NK-92 (cell line): ENCODE results near the gene MOGAT2.

Experiments used
- DNase-seq: peaks from one replicate; lab custom pipeline; 2025; ENCODE audit not compliant: unreplicated experiment; lab: John Stamatoyannopoulos, UW

MOGAT2 gene

DNA sequence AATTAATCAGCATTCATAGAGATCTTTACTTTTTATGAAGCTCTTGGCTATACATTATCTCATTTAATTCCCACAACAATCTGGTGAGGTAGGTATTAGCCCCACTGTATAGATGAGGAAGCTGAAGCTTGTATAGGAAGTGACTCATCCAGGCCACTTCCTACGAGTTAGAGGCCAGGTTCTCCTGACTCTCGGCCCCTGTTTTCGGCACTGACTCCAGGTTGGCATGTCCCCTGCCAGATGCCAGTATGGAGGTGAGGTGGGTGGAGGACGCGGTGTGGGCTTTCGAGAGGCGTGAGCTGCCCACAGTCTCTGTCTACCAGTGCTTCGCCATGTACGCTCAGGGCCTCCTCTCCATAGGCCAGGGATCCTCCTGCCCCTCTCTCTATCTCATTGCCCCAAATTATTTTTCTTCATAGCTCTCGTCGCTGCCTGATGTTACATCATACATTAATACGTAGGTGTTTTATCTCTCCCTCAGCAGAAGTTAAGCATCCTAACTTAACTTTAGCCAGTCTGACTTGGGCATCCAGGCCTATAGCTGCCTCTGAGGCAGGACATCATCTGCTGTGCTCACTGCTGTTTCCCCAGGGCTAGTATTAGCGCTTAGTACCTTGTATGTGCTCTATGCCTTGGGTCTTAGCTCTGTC, 59.9 kb downstream of the MOGAT2 start:
- DNase-seq = no peak

DNA sequence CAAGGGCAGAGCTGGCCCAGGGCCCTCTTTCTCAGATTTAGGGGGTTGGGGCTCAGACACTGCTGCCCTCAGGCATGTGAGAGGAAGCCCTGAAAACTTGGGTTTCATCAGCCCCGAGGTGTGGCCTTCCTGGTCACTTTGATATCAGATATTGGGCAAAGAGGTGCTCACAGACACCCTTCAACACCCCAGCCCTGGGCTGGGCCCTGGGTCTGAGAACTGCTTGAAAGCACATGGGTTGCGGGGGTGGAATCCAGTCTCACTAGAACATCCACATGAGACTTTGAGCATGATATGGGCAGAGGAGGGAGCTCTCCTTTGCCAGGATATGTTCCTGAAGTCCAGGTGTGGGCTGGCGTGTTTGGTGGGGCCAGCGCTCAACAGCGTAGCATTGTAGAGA, 61.3 kb downstream of the MOGAT2 start:
- DNase-seq = no peak

DNA sequence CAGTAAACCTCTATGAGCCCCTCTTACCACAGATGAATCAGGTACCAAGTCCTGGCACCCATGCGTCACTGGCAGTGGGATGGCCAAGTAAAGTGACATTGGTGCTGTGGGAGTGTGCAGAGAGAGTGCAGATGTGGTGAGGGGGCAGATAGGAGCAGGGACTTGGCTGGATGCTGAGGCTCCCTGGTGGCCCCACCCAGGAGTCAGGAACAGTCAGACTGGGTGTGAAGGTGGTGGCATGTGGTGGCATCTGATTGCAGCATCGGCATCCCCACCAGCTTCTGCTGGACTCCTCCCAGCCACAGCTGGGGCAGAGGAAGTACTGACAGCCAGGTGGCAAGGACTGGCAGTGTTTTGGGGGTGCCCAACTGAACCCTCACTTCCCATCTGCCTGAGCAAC, 62.3 kb downstream of the MOGAT2 start:
- DNase-seq = no peak

DNA sequence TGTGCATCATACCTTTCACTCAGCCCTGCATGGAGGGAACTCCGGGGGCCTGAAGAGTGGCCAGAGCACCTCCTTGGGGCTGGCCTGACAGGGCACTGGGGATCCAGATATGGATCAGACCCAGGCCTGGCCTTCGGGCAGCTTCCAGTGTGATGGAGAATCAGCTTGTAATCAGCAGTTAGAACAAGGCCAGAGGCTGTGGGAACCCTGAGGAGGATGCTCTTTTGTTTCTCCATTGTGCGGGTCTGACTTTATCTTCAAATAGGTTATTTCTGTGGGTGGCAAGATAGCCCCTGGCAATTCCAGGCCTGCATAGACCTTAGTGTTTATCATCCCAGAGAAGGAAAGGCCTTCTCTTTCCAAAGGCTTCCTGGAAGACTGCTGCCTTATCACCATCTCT, 63.2 kb downstream of the MOGAT2 start:
- no peak for DNase-seq

DNA sequence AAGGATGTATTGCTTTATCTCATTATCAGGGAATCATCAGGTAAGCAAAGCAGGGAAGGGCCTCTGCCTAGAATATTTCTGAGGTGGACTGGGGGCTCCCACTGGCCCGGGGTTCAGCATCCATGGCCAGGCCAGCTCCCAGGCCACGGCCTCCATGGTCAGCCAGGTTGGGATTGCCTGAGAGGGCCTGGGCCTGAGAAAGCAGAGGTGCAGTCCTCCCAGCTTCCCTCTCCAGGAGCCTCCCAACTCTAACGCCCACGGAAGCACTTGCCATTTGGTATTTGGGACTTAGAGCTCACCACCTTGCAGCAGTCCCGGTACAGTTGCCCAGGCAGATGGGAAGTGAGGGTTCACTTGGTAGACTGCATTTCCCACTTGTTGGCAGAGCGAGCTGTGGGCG, 63.7 kb downstream of the MOGAT2 start:
- no peak for DNase-seq

DNA sequence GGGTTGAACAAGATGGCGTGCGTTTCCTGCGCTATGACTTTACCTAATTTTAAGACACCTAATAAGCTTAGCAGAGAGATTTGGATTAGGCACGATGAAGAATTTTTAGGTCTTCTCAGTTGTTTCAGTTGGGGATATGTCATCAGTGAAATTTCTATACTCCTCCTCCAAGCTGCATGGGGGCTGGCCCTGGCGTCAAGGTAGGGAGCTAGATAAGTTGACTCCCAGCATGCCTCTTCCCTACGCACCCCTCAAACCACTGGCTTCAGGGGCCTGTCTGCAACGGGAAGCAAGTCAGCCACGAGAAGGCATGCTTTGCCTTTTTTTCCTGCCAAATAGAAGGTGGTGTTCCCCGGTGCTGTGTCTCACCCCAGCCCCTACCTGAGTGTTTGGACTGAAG, 64.2 kb downstream of the MOGAT2 start:
- no peak for DNase-seq
